NCI-H1092 treated with DMSO at 0.1 percent for 48 hours (cell line): Measurements from ENCODE around the gene C15orf61.

Source experiments
- DNase-seq: peaks from one replicate; lab custom pipeline; 2025; lab: John Stamatoyannopoulos, UW

Gene C15orf61

GRCh38 chr15:67549736-67550135 lies 28.8 kb downstream of the C15orf61 start:
- no peak for DNase-seq

- no peak for DNase-seq
These were observed 29.6 kb downstream of the C15orf61 start for GRCh38 chr15:67550522-67550921.

DNA sequence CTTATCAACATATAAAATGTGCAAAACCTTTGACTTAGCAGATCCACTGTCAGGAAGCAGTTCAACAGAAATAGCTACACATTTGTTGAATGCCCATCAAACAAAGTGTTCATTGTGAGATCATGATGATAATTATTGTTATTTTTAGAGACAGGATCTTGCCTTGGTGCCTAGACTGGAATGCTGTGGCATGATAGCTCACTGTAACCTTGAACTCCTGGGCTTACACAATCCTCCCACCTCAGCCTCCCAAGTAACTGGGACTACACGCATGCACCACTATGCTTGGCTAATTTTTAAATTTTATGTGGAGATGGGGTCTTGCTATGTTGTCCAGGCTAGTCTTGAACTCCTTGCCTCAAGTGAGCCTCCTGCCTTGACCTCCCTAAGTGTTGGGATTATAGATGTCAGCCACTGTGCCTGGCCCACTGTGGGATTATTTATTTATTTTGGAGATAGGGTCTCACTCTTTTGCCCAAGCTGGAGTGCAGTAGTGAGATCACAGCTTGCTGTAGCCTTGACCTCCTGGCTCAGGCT lies 30.3 kb downstream of the C15orf61 start:
- no peak for DNase-seq

GRCh38 chr15:67554580-67554979 lies 33.6 kb downstream of the C15orf61 start:
- no peak for DNase-seq

GRCh38 chr15:67556976-67557570 lies 36.1 kb downstream of the C15orf61 start:
- no peak for DNase-seq

GRCh38 chr15:67558502-67558901 lies 37.6 kb downstream of the C15orf61 start:
- DNase-seq = no peak

- DNase-seq = no peak
These were observed 38.2 kb downstream of the C15orf61 start for GRCh38 chr15:67559158-67559557.

GRCh38 chr15:67559576-67559975 lies 38.6 kb downstream of the C15orf61 start:
- no peak for DNase-seq

- no peak for DNase-seq
These were observed 39.4 kb downstream of the C15orf61 start for GRCh38 chr15:67560320-67560719.

DNA sequence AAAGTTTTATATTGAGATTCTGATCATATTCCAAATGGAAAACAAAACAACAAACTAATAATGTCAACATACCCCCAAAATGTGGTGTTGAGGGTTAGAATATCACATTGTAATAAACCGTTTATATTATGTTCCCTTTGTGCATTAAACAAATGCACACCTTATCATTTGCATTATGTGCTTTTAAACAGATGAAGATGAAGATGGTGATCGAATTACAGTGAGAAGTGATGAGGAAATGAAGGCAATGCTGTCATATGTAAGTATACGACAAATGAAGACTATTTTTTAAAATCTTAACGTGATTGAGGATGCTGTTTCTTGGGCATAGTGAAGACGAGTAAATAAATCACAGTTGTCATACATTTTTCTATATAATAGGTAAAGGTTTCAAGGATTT lies 42.2 kb downstream of the C15orf61 start:
- DNase-seq = no peak

- no peak for DNase-seq
These were observed 43.4 kb downstream of the C15orf61 start for GRCh38 chr15:67564021-67564967.

- no peak for DNase-seq
These were observed 44.0 kb downstream of the C15orf61 start for GRCh38 chr15:67564968-67565345.

- DNase-seq = no peak
These were observed 48.7 kb downstream of the C15orf61 start for GRCh38 chr15:67569668-67570067.

DNA sequence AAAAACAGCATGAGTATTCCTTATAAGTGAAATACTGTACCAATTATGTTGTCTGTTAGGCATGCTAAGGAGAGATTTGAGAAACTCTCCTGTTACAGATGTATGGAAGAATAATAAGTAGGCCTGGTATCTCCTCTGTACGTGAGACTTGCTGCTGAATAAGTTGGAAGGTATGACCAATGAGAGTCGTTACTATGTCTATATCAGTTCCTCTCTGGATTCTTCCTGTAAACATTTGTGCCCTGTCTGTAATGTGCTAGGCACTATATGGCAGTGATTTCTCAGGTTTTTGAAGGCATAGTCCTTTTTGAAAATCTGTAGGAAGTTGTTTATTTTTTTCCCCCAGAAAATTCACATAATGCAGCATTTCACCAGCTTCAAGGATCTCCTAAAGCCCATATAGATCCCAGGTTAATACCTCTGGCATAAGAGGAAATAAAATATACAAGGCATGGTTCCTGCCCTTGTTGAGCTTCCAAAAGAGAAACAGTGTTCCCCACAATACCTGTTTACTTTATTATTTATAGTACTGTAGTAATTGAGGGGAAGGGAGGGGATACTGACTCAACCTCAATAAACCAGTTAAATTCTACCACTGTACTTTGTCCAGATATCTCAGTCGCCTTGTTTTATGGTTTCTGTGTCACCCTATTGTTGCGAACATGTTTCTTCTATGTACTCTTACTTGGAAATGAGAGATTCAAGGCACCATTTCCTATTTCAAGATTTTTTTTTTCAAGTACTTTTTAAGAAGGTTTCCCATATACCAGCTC lies 50.1 kb downstream of the C15orf61 start:
- no peak for DNase-seq

- DNase-seq = no peak
These were observed 50.9 kb downstream of the C15orf61 start for GRCh38 chr15:67571648-67572415.

DNA sequence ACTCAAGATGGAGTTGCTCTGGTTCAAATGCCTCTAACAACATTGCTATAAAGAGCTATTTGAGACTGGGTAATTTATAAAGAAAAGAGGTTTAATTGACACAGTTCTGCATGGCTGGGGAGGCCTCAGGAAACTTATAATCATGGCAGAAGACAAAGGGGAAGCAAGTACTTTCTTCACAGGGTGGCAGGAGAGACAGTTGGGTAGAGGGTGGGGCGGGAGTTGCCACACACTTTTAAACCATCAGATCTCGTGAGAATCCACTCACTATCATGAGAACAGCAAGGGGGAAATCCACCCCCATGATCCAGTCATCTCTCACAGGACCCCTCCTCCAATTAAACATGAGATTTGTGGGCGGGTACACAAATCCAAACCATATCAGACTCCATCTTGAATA lies 52.3 kb downstream of the C15orf61 start:
- DNase-seq = no peak

GRCh38 chr15:67575039-67575502 lies 54.1 kb downstream of the C15orf61 start:
- DNase-seq = no peak

- no peak for DNase-seq
These were observed 57.2 kb downstream of the C15orf61 start for GRCh38 chr15:67578020-67578600.

DNA sequence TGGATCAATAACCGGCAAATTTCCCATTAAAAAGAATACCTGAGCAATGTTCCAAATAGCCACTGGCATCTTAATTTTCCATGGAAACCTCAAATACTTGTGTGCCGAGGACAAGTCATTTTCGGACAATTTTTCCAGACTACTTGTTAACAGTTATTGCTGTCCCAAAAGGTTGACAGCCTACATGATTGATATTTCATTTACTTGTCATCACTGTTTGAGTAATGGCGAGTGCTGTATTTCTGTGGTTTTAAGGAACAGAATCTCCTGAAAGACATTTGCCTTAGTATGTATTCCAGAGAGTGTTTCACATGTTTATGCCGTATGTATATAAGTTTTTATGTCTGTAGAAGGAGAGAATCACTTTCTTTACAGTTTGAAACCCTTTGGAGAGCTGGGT lies 58.2 kb downstream of the C15orf61 start:
- DNase-seq = no peak
